Upper lobe of left lung (tissue), 6 donors: ENCODE data around the gene RIPK1. TPM values are rescaled to one million over a fixed set of nuclear protein-coding genes. Genes with fewer than 3 reads are reported as not detected.

ENCODE experiments used
- ATAC-seq, 2 donors: fragments of 200-7000 bp; cut with Tn5 transposase; one replicate each; pipeline ENCODE4 v1.9.1; 2022; ENCODE audit warnings: mild to moderate bottlenecking in 2 of 2, moderate library complexity in 2 of 2; ENCODE audit not compliant: low FRiP score in 2 of 2
- DNase-seq, 2 donors: peaks; one replicate each; pipeline ENCODE4 v3.0.0-alpha.2; 2019 to 2020
- H3K27ac ChIP-seq, 4 donors: fragments of 200-600 bp; sonication (generic); one replicate each; pipeline ENCODE4 v1.5.1; 2016 to 2019
- H3K27me3 ChIP-seq, 4 donors: fragments of 200-600 bp; sonication (generic); one replicate each; pipeline ENCODE4 v1.5.1; 2017 to 2019
- H3K36me3 ChIP-seq, 4 donors: fragments of 200-600 bp; sonication (generic); one replicate each; pipeline ENCODE4 v1.5.1; 2016 to 2019
- H3K4me1 ChIP-seq, 4 donors: fragments of 200-600 bp; sonication (generic); one replicate each; pipeline ENCODE4 v1.5.1; 2018 to 2019
- H3K4me3 ChIP-seq, 4 donors: fragments of 200-600 bp; sonication (generic); one replicate each; pipeline ENCODE4 v1.5.1; 2017 to 2019; ENCODE audit warnings: mild to moderate bottlenecking in 2 of 4, moderate library complexity in 1 of 4
- H3K9me3 ChIP-seq, 4 donors: fragments of 200-600 bp; sonication (generic); one replicate each; pipeline ENCODE4 v1.5.1; 2018 to 2019
- CTCF ChIP-seq, 6 experiments: fragments of 450-650 bp in 4 of 6; fragments of 200-600 bp in 2 of 6; sonication (generic) in 2 of 6; IDR thresholded peaks; one replicate each; pipeline ENCODE4 v1.5.1; 2016 to 2019; ENCODE audit warnings: antibody characterized with exemption in 6 of 6
- EP300 ChIP-seq, 4 donors: sonication (generic); formaldehyde crosslinking; IDR thresholded peaks; one replicate each; pipeline ENCODE4 v1.5.1; 2017; ENCODE audit warnings: antibody characterized with exemption in 4 of 4, control low read depth in 2 of 4
- POLR2A ChIP-seq, 4 donors: fragments of 450-650 bp; IDR thresholded peaks; one replicate each; pipeline ENCODE4 v1.5.1; 2016 to 2017; ENCODE audit warnings: antibody characterized with exemption in 4 of 4, mild to moderate bottlenecking in 2 of 4
- POLR2AphosphoS5 ChIP-seq, 2 donors: sonication (generic); formaldehyde crosslinking; IDR thresholded peaks; one replicate each; pipeline ENCODE4 v1.5.1; 2017; ENCODE audit warnings: antibody characterized with exemption in 2 of 2
- WGBS, 2 donors: methylation state at CpG; one replicate each; pipeline ENCODE4 v1.1.5; 2017 to 2018; 5-methylcytosine and 5-hydroxymethylcytosine counted together
- total RNA-seq, 6 donors: library from RNA; depleted of rRNA in 4 of 6; stranded (reverse); fragments of >200 nt in 4 of 6; gene quantifications; one replicate each; pipeline versions ENCODE4 v1.1.0 to v1.2.1, GENCODE V29; 2016 to 2021
- donor health status: DM: no; HTN: no; CAD: no; lungs with moderate emphysema.
- donor health status: DM: no; HTN: yes; CAD: no; lungs with severe emphysema.

Gene RIPK1
- total RNA-seq, 6 donors from 2014 or later = 20.6 to 35.6 (median 26.6) TPM

- Histone ChIP-seq H3K27ac (no peak overlapping the region), H3K9me3 (no peaks in the 10 kb centered on the region), H3K36me3 (peaks cover 0 to 28% (median 3%) of the 10 kb centered on the region in 4 donors), H3K27me3 (no peaks in the 10 kb centered on the region), H3K4me1 (peaks cover 0 to 16% (median 6%) of the 10 kb centered on the region in 4 donors), H3K4me3 (no peak overlapping the region)
- ATAC-seq (no peak), DNase-seq (no peak)
- 74 to 79% methylated on average over 6 of the region's 6 CpGs for WGBS, 2 donors
- TF ChIP-seq CTCF (IDR thresholded peaks at IDR 0.05) (no peak), POLR2A (IDR thresholded peaks at IDR 0.05) (no peak), EP300 (IDR thresholded peaks at IDR 0.05) (no peak), POLR2AphosphoS5 (IDR thresholded peaks at IDR 0.05) (no peak)
These were observed 74.9 kb downstream of the RIPK1 start for GRCh38 chr6:3143158-3143557.

- Histone ChIP-seq H3K4me1 (peaks cover 0 to 3% (median 0%) of the 10 kb centered on the region in 4 donors), H3K9me3 (no peaks in the 10 kb centered on the region), H3K27ac (no peak overlapping the region), H3K27me3 (no peaks in the 10 kb centered on the region), H3K4me3 (no peak overlapping the region), H3K36me3 (peaks cover 0 to 23% (median 3%) of the 10 kb centered on the region in 4 donors)
- no peak for DNase-seq
- ATAC-seq = no peak
- WGBS, 2 donors = 77 to 91% methylated on average over 8 of the region's 8 CpGs
- TF ChIP-seq POLR2A (IDR thresholded peaks at IDR 0.05) = no peak
- TF ChIP-seq POLR2AphosphoS5 (IDR thresholded peaks at IDR 0.05) = no peak
- TF ChIP-seq CTCF (IDR thresholded peaks at IDR 0.05) = no peak
- TF ChIP-seq EP300 (IDR thresholded peaks at IDR 0.05) = no peak
These were observed 76.3 kb downstream of the RIPK1 start for GRCh38 chr6:3144571-3144970.

- WGBS, 2 donors = 88 to 93% methylated on average over 6 of the region's 6 CpGs
- no peak for DNase-seq
- no peaks in the 10 kb centered on the region for H3K9me3 ChIP-seq
- H3K36me3 ChIP-seq = peaks cover 0 to 5% (median 0%) of the 10 kb centered on the region in 4 donors
- TF ChIP-seq POLR2AphosphoS5 (IDR thresholded peaks at IDR 0.05) = no peak
- no peak for TF ChIP-seq EP300 (IDR thresholded peaks at IDR 0.05)
- no peak for TF ChIP-seq POLR2A (IDR thresholded peaks at IDR 0.05)
- no peak for TF ChIP-seq CTCF (IDR thresholded peaks at IDR 0.05)
- H3K27ac ChIP-seq = no peak overlapping the region
- H3K4me1 ChIP-seq = no peaks in the 10 kb centered on the region
- H3K4me3 ChIP-seq = no peak overlapping the region
- H3K27me3 ChIP-seq = no peaks in the 10 kb centered on the region
- no peak for ATAC-seq
These were observed 79.8 kb downstream of the RIPK1 start for GRCh38 chr6:3147914-3148757.

- 82% methylated on average over 5 of the region's 5 CpGs for WGBS, 2 donors
- ATAC-seq = no peak
- H3K9me3 ChIP-seq = no peaks in the 10 kb centered on the region
These were observed 83.4 kb downstream of the RIPK1 start for GRCh38 chr6:3151691-3152090.

More at GRCh38 chr6:3151691-3152090, 83.4 kb downstream of the RIPK1 start:
- H3K27ac ChIP-seq = no peak overlapping the region
- no peak for DNase-seq
- H3K4me1 ChIP-seq = peaks cover 0 to 2% (median under 1%) of the 10 kb centered on the region in 4 donors
- no peaks in the 10 kb centered on the region for H3K27me3 ChIP-seq
- TF ChIP-seq CTCF (IDR thresholded peaks at IDR 0.05) (no peak), EP300 (IDR thresholded peaks at IDR 0.05) (no peak), POLR2AphosphoS5 (IDR thresholded peaks at IDR 0.05) (no peak), POLR2A (IDR thresholded peaks at IDR 0.05) (no peak)
- H3K36me3 ChIP-seq = peaks cover 0 to 18% (median 0%) of the 10 kb centered on the region in 4 donors
- no peak overlapping the region for H3K4me3 ChIP-seq
